GM18867 (cell line): ENCODE results near the gene SLC17A4.

Experiments used
- ATAC-seq: cut with Tn5 transposase; IDR thresholded peaks from one replicate; pipeline ENCODE4 v1.9.1; 2021; ENCODE audit warnings: mild to moderate bottlenecking, moderate library complexity; ENCODE audit not compliant: unreplicated experiment

The SLC17A4 gene

GRCh38 chr6:25749837-25750236 is 4.7 kb upstream of the SLC17A4 start:
- no peak for ATAC-seq

GRCh38 chr6:25750906-25751305 is 3.6 kb upstream of the SLC17A4 start:
- no peak for ATAC-seq

GRCh38 chr6:25753079-25753478 is 1.5 kb upstream of the SLC17A4 start:
- ATAC-seq = no peak

- ATAC-seq = no peak
These were observed 941 bp downstream of the SLC17A4 start for GRCh38 chr6:25755483-25755882.

GRCh38 chr6:25756382-25757363 is 2.1 kb downstream of the SLC17A4 start:
- no peak for ATAC-seq

- ATAC-seq = no peak
These were observed 3.5 kb downstream of the SLC17A4 start for GRCh38 chr6:25757936-25758642.

GRCh38 chr6:25764611-25765010 is 10.1 kb downstream of the SLC17A4 start:
- ATAC-seq = no peak

- no peak for ATAC-seq
These were observed 14.0 kb downstream of the SLC17A4 start for GRCh38 chr6:25768566-25768965.

- no peak for ATAC-seq
These were observed 15.4 kb downstream of the SLC17A4 start for GRCh38 chr6:25769983-25770382.

- no peak for ATAC-seq
These were observed 19.7 kb downstream of the SLC17A4 start for GRCh38 chr6:25774120-25774715.

- ATAC-seq = no peak
These were observed 22.5 kb downstream of the SLC17A4 start for GRCh38 chr6:25777031-25777430.

- ATAC-seq = no peak
These were observed 23.5 kb downstream of the SLC17A4 start for GRCh38 chr6:25777856-25778649.

GRCh38 chr6:25781134-25781533 is 26.6 kb downstream of the SLC17A4 start:
- ATAC-seq = no peak

GRCh38 chr6:25787428-25787827 is 32.9 kb downstream of the SLC17A4 start:
- no peak for ATAC-seq

GRCh38 chr6:25788305-25788922 is 33.9 kb downstream of the SLC17A4 start:
- ATAC-seq = no peak

- no peak for ATAC-seq
These were observed 34.9 kb downstream of the SLC17A4 start for GRCh38 chr6:25789475-25789874.

GRCh38 chr6:25792016-25792415 is 37.5 kb downstream of the SLC17A4 start:
- ATAC-seq = no peak

- ATAC-seq = no peak
These were observed 39.4 kb downstream of the SLC17A4 start for GRCh38 chr6:25793970-25794369.

- ATAC-seq = no peak
These were observed 40.2 kb downstream of the SLC17A4 start for GRCh38 chr6:25794784-25795183.

GRCh38 chr6:25801436-25801835 is 46.9 kb downstream of the SLC17A4 start:
- no peak for ATAC-seq
